ENCODE measurements around the gene RIOK3.

RIOK3 gene

DNA sequence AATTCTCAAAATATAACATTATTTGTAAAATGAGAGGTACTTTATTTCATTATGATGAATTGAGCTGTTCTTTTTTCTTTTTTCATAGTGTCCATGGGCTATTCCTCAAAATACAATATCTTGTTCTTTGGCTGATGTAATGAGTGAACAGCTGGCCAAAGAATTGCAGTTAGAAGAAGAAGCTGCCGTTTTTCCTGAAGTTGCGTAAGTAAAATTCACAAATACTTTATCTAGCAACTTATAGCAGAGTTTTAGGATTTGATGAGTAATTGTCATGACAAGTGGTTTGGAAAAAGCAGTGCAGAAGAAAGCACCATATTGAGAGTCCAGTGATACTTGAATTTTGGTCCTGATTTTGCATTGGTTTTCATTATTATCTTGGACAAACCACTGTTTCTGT, 9.8 kb downstream of the RIOK3 start:
- WGBS, 2 donors (ENCODE audit: extremely low coverage in 2 of 2, insufficient read length in 2 of 2, insufficient replicate concordance in 1 of 2), result no CpG with 5 or more reads among the region's 2 CpGs
- Histone ChIP-seq H3K9me3 (replicated peaks in 1 of 2; ENCODE audit: control insufficient read depth in 2 of 2, insufficient read depth in 1 of 2, low read depth in 1 of 2, low read length in 2 of 2) (no peaks in the 10 kb centered on the region), H3K9ac (ENCODE audit: low read depth, low read length, poor library complexity) (no peak overlapping the region), H3K14ac (ENCODE audit: low read length) (no peak overlapping the region), H3K4me1 (ENCODE audit: control insufficient read depth in 2 of 2, insufficient read depth in 1 of 2, low read depth in 1 of 2, low read length in 2 of 2) (no peaks in the 10 kb centered on the region), H3K4me2 (ENCODE audit: insufficient read depth, low read length, poor library complexity, severe bottlenecking) (no peak overlapping the region), H3K27ac (replicated peaks; ENCODE audit: low read length) (no peak overlapping the region), H2BK120ac (ENCODE audit: low read depth, low read length) (no peak overlapping the region), H4K8ac (ENCODE audit: low read depth, low read length) (no peak overlapping the region), H3K36me3 (replicated peaks in 1 of 2; ENCODE audit: control insufficient read depth in 2 of 2, insufficient read depth in 2 of 2, low read length in 2 of 2) (peaks cover 7 to 60% of the 10 kb centered on the region in 2 donors), H3K18ac (ENCODE audit: low read length) (no peak overlapping the region), H2AK5ac (ENCODE audit: low read depth, low read length) (no peak overlapping the region), H3K4ac (ENCODE audit: low read length) (no peak overlapping the region), H2BK15ac (ENCODE audit: low read length) (no peak overlapping the region), H3K27me3 (ENCODE audit: control insufficient read depth in 3 of 3, insufficient read depth in 3 of 3, low read depth in 1 of 3, low read length in 3 of 3) (no peaks in the 10 kb centered on the region), H4K91ac (ENCODE audit: low read depth, low read length, poor library complexity) (no peak overlapping the region), H3K23ac (ENCODE audit: low read depth, low read length, poor library complexity) (no peak overlapping the region), H3K79me1 (ENCODE audit: low read depth, low read length) (no peaks in the 10 kb centered on the region), H3K4me3 (ENCODE audit: low read length in 2 of 2) (no peak overlapping the region), H2BK5ac (ENCODE audit: low read length) (no peak overlapping the region), H2BK12ac (ENCODE audit: low read length) (no peak overlapping the region), H2AFZ (ENCODE audit: low read length) (no peak overlapping the region)
- DNase-seq (ENCODE audit: low spot score), result no peak

DNA sequence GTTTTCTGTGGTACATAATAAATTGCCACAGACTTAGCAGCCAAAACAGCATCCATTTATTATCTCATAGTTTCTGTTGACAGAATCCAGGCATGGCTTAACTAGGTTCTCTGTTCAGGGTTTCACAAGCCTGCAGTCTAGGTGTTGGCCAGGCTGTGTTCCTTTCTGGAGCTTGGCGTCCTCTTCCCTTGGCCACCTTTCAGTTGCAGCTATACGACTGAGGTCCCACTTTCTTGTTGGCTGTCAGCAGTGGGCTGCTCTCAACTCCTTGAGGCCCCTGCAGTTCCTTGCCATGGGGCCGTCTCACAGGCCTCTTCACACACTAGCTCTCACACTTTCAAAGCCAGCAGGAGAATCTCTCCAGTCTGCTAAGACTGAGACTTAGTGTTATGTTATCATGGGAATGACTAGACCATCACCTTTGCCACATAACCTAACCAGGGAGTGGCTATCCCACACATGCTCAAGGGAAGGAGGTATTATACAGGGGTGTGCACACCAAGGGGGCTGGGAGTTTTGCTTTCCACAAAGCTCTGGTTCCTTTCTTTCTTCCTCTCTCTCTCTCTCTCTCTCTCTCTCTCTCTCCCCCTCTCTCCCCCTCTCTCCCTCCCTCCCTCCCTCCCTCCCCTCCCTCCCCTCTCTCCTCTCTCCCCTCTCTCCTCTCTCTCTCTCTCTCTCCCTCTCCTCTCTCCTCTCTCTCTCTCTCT, 15.8 kb downstream of the RIOK3 start:
- Histone ChIP-seq H3K23ac (ENCODE audit: low read depth, low read length, poor library complexity) (no peak overlapping the region), H3K27ac (replicated peaks; ENCODE audit: low read length) (no peak overlapping the region), H3K9me3 (replicated peaks in 1 of 2; ENCODE audit: control insufficient read depth in 2 of 2, insufficient read depth in 1 of 2, low read depth in 1 of 2, low read length in 2 of 2) (no peaks in the 10 kb centered on the region), H4K91ac (ENCODE audit: low read depth, low read length, poor library complexity) (no peak overlapping the region), H3K9ac (ENCODE audit: low read depth, low read length, poor library complexity) (no peak overlapping the region), H4K8ac (ENCODE audit: low read depth, low read length) (no peak overlapping the region), H3K36me3 (replicated peaks in 1 of 2; ENCODE audit: control insufficient read depth in 2 of 2, insufficient read depth in 2 of 2, low read length in 2 of 2) (peaks cover 10 to 93% of the 10 kb centered on the region in 2 donors), H3K4me1 (ENCODE audit: control insufficient read depth in 2 of 2, insufficient read depth in 1 of 2, low read depth in 1 of 2, low read length in 2 of 2) (peaks cover 4 to 6% of the 10 kb centered on the region in 2 donors), H2AK5ac (ENCODE audit: low read depth, low read length) (no peak overlapping the region), H3K14ac (ENCODE audit: low read length) (no peak overlapping the region), H3K4me2 (ENCODE audit: insufficient read depth, low read length, poor library complexity, severe bottlenecking) (no peak overlapping the region), H3K4ac (ENCODE audit: low read length) (no peak overlapping the region), H2BK5ac (ENCODE audit: low read length) (no peak overlapping the region), H2BK12ac (ENCODE audit: low read length) (no peak overlapping the region), H3K27me3 (ENCODE audit: control insufficient read depth in 3 of 3, insufficient read depth in 3 of 3, low read depth in 1 of 3, low read length in 3 of 3) (no peaks in the 10 kb centered on the region), H3K18ac (ENCODE audit: low read length) (no peak overlapping the region), H2BK15ac (ENCODE audit: low read length) (no peak overlapping the region), H3K79me1 (ENCODE audit: low read depth, low read length) (no peaks in the 10 kb centered on the region), H2BK120ac (ENCODE audit: low read depth, low read length) (no peak overlapping the region), H3K4me3 (ENCODE audit: low read length in 2 of 2) (no peak overlapping the region), H2AFZ (ENCODE audit: low read length) (no peak overlapping the region)
- DNase-seq (ENCODE audit: low spot score), result no peak
- no CpG with 5 or more reads among the region's 3 CpGs for WGBS, 2 donors (ENCODE audit: extremely low coverage in 2 of 2, insufficient read length in 2 of 2, insufficient replicate concordance in 1 of 2)

DNA sequence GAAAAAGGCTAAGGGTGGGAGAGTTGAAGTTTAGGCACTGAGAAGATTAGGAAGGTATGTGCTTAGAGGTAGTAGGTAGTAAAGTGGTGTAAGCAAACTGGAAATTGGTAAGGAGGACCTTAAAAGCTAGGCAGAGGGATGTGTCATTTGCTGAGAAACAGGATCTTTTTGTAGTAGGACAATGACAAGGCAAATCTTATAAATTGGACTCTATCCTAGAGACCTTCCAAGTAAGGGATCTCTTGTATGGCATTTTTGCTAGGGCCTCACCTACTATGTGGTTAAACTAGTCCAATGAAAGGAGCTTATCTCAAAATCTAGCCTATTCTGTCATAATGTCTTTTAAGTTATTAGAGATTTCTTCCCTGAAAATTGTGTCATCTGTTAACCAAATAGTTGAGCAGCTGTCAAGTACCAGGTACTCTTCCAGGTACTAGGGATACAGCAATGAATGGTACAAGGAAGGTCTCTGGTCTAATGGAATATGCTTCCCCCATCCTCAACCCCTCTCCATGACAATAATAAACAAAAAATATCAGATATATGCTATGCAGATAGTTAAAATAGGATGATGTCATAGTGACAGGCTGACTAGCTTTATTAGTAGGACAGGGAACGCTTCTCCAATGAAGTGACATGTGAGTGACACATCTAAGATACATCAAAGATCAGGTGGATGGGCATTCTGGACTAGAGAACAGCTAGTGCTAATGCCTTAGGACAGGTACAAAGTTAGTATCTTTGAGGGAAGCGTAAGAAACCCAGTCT, 17.7 kb downstream of the RIOK3 start:
- no peaks in the 10 kb centered on the region for H3K9me3 ChIP-seq (replicated peaks in 1 of 2; ENCODE audit: control insufficient read depth in 2 of 2, insufficient read depth in 1 of 2, low read depth in 1 of 2, low read length in 2 of 2)
- no peak overlapping the region for H3K9ac ChIP-seq (ENCODE audit: low read depth, low read length, poor library complexity)
- no peak overlapping the region for H3K4me2 ChIP-seq (ENCODE audit: insufficient read depth, low read length, poor library complexity, severe bottlenecking)
- peaks cover 6% of the 10 kb centered on the region in 2 donors for H3K4me1 ChIP-seq (ENCODE audit: control insufficient read depth in 2 of 2, insufficient read depth in 1 of 2, low read depth in 1 of 2, low read length in 2 of 2)
- no peak overlapping the region for H3K27ac ChIP-seq (replicated peaks; ENCODE audit: low read length)
- WGBS, 2 donors (ENCODE audit: extremely low coverage in 2 of 2, insufficient read length in 2 of 2, insufficient replicate concordance in 1 of 2), result no CpG with 5 or more reads among the region's 2 CpGs
- peaks cover 13 to 93% of the 10 kb centered on the region in 2 donors for H3K36me3 ChIP-seq (replicated peaks in 1 of 2; ENCODE audit: control insufficient read depth in 2 of 2, insufficient read depth in 2 of 2, low read length in 2 of 2)
- H4K8ac ChIP-seq (ENCODE audit: low read depth, low read length), result no peak overlapping the region
- H3K79me1 ChIP-seq (ENCODE audit: low read depth, low read length), result no peaks in the 10 kb centered on the region
- H2AK5ac ChIP-seq (ENCODE audit: low read depth, low read length), result no peak overlapping the region
- no peak for DNase-seq (ENCODE audit: low spot score)
- H3K4me3 ChIP-seq (ENCODE audit: low read length in 2 of 2), result no peak overlapping the region
- H3K23ac ChIP-seq (ENCODE audit: low read depth, low read length, poor library complexity), result no peak overlapping the region
- H2BK5ac ChIP-seq (ENCODE audit: low read length), result no peak overlapping the region
- no peak overlapping the region for H2BK12ac ChIP-seq (ENCODE audit: low read length)
- H2AFZ ChIP-seq (ENCODE audit: low read length), result no peak overlapping the region
- no peak overlapping the region for H2BK120ac ChIP-seq (ENCODE audit: low read depth, low read length)
- no peaks in the 10 kb centered on the region for H3K27me3 ChIP-seq (ENCODE audit: control insufficient read depth in 3 of 3, insufficient read depth in 3 of 3, low read depth in 1 of 3, low read length in 3 of 3)
- no peak overlapping the region for H4K91ac ChIP-seq (ENCODE audit: low read depth, low read length, poor library complexity)
- H2BK15ac ChIP-seq (ENCODE audit: low read length), result no peak overlapping the region
- H3K4ac ChIP-seq (ENCODE audit: low read length), result no peak overlapping the region
- H3K18ac ChIP-seq (ENCODE audit: low read length), result no peak overlapping the region
- no peak overlapping the region for H3K14ac ChIP-seq (ENCODE audit: low read length)

DNA sequence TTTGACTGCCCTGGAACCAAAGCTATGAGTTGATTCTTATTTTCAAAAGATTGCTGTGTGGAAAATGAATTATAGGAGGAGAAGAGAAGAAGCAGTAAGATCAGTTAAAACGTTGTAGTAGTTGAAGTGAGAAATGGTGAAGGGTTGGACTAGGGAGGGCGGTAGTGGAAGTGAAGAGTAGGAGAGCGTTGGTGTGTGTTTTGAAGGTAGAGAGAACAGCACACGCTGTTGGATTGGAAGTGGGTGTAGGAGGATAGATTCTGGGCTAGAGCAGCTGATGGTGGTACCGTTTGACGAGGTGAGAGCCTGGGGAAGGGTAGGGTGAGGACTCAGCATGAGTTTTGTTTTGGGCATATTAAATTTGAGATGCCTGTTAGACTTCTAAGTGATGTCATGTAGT, 18.4 kb downstream of the RIOK3 start:
- Histone ChIP-seq H3K23ac (ENCODE audit: low read depth, low read length, poor library complexity) (no peak overlapping the region), H3K27ac (replicated peaks; ENCODE audit: low read length) (no peak overlapping the region), H3K36me3 (replicated peaks in 1 of 2; ENCODE audit: control insufficient read depth in 2 of 2, insufficient read depth in 2 of 2, low read length in 2 of 2) (peaks cover 13 to 93% of the 10 kb centered on the region in 2 donors), H3K4me1 (ENCODE audit: control insufficient read depth in 2 of 2, insufficient read depth in 1 of 2, low read depth in 1 of 2, low read length in 2 of 2) (peaks cover 6% of the 10 kb centered on the region in 2 donors), H3K27me3 (ENCODE audit: control insufficient read depth in 3 of 3, insufficient read depth in 3 of 3, low read depth in 1 of 3, low read length in 3 of 3) (no peaks in the 10 kb centered on the region), H2BK15ac (ENCODE audit: low read length) (no peak overlapping the region), H4K91ac (ENCODE audit: low read depth, low read length, poor library complexity) (no peak overlapping the region), H3K14ac (ENCODE audit: low read length) (no peak overlapping the region), H2BK12ac (ENCODE audit: low read length) (no peak overlapping the region), H2BK120ac (ENCODE audit: low read depth, low read length) (no peak overlapping the region), H3K79me1 (ENCODE audit: low read depth, low read length) (no peaks in the 10 kb centered on the region), H2AFZ (ENCODE audit: low read length) (no peak overlapping the region), H3K9me3 (replicated peaks in 1 of 2; ENCODE audit: control insufficient read depth in 2 of 2, insufficient read depth in 1 of 2, low read depth in 1 of 2, low read length in 2 of 2) (no peaks in the 10 kb centered on the region), H2BK5ac (ENCODE audit: low read length) (no peak overlapping the region), H3K18ac (ENCODE audit: low read length) (no peak overlapping the region), H2AK5ac (ENCODE audit: low read depth, low read length) (no peak overlapping the region), H4K8ac (ENCODE audit: low read depth, low read length) (no peak overlapping the region), H3K4me2 (ENCODE audit: insufficient read depth, low read length, poor library complexity, severe bottlenecking) (no peak overlapping the region), H3K4ac (ENCODE audit: low read length) (no peak overlapping the region), H3K4me3 (ENCODE audit: low read length in 2 of 2) (no peak overlapping the region), H3K9ac (ENCODE audit: low read depth, low read length, poor library complexity) (no peak overlapping the region)
- DNase-seq (ENCODE audit: low spot score), result no peak
- 100% methylated on average over 3 to 4 of the region's 6 CpGs for WGBS, 2 donors (ENCODE audit: extremely low coverage in 2 of 2, insufficient read length in 2 of 2, insufficient replicate concordance in 1 of 2)

Data from neuronal stem cell (in vitro differentiated cells).